ENCODE data around the gene LRRN3.

The LRRN3 gene

GRCh38 chr7:111137296-111138192 lies 46.6 kb downstream of the LRRN3 start:
- no peak for TF ChIP-seq CTCF (IDR thresholded peaks at IDR 0.05)

- no peak for TF ChIP-seq CTCF (IDR thresholded peaks at IDR 0.05)
Measured at GRCh38 chr7:111138193-111138569, 47.3 kb downstream of the LRRN3 start.

GRCh38 chr7:111138586-111138985 lies 47.7 kb downstream of the LRRN3 start:
- no peak for TF ChIP-seq CTCF (IDR thresholded peaks at IDR 0.05)

- no peak for TF ChIP-seq CTCF (IDR thresholded peaks at IDR 0.05)
Measured at GRCh38 chr7:111140091-111140865, 49.4 kb downstream of the LRRN3 start.

- no peak for TF ChIP-seq CTCF (IDR thresholded peaks at IDR 0.05)
Measured at GRCh38 chr7:111145472-111145871, 54.5 kb downstream of the LRRN3 start.

GRCh38 chr7:111146136-111146535 lies 55.2 kb downstream of the LRRN3 start:
- no peak for TF ChIP-seq CTCF (IDR thresholded peaks at IDR 0.05)

GRCh38 chr7:111147708-111148533 lies 57.0 kb downstream of the LRRN3 start:
- no peak for TF ChIP-seq CTCF (IDR thresholded peaks at IDR 0.05)
